ENCODE measurements around the gene SPTAN1.

Gene SPTAN1

DNA sequence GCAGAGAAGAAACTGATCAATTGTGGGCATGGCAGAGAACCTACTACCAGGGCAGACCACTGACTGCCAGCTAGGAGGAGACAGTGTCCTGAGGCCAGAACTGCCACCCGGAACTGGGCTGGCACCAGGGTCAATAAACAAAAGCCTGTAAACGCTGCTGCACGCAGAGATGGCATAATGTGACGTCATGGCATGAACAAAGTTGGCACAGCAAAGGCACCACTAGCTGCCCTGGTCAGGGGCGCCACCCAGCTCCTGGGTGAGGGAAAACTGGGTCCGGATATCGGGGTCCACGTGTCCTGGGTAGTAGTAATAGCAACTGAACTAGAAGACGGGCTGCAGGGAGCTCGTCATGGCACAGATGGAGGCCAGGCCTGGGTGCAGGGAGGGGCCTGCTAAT, 72.2 kb downstream of the SPTAN1 start:
- in situ Hi-C loops (cut with HindIII; ENCODE audit: low sequenced_read_pairs) = loop anchor here (5.0 to 10.0 kb wide), 2 partner anchors 42 to 70 kb away; no protein-coding TSS in a partner anchor

DNA sequence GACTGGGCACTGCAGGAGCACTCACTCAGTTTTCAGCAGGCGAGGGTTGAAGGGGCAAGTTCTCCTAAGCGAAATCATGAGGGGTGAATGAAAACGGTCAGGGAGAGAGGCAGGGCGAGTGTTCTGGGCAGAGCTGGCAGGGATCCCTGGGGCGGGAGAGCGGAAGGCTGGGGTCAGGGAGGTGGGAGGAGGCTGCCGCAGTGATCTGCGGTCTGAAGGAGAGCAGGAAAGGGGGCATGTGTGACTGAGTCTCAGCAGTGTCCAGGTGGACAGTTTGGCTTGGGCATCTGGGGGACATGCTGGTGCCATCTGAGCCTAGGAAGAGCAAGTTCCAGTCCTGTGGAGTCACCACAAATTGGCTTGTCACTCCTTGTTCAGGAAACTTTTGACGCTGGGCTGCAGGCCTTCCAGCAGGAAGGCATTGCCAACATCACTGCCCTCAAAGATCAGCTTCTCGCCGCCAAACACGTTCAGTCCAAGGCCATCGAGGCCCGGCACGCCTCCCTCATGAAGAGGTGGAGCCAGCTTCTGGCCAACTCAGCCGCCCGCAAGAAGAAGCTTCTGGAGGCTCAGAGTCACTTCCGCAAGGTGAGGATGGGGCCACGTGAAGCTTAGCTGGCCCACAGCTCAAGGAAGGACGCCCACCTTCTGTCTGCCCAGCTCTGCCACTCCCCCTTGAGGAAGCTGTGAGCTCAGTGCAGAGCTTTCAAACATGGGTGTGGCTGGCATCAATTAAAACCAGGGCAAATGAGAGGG, 73.2 kb downstream of the SPTAN1 start:
- no peak for TF ChIP-seq CTCF (IDR thresholded peaks at IDR 0.05; ENCODE audit: low read depth, low read length, missing control alignments)
- in situ Hi-C loops (cut with HindIII; ENCODE audit: low sequenced_read_pairs) = loop anchor here (10.0 kb wide), 1 partner anchor 69 kb away; no protein-coding TSS in a partner anchor
- no peak for DNase-seq (ENCODE audit: low read depth)
- no peak overlapping the region for H3K4me3 ChIP-seq (ENCODE audit: low read depth, low read length)

More for the DNA sequence above, 72.2 kb downstream of the SPTAN1 start:
- DNase-seq (ENCODE audit: low read depth) = no peak
- H3K4me3 ChIP-seq (ENCODE audit: low read depth, low read length) = no peak overlapping the region
- TF ChIP-seq CTCF (IDR thresholded peaks at IDR 0.05; ENCODE audit: low read depth, low read length, missing control alignments) = no peak

DNA sequence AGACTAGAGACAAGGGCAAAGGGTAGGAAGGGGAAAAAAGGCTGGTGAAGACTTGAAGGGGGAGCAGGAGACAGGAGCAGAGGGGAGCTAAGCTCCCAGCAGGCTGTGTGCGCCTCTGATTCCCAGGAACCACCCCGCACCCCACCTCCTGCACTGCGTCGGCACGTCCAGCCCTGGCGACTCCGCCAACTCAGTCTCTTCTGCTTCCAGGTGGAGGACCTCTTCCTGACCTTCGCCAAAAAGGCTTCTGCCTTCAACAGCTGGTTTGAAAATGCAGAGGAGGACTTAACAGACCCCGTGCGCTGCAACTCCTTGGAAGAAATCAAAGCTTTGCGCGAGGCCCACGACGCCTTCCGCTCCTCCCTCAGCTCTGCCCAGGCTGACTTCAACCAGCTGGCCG, 73.8 kb downstream of the SPTAN1 start:
- TF ChIP-seq CTCF (IDR thresholded peaks at IDR 0.05; ENCODE audit: low read depth, low read length, missing control alignments) = no peak
- no peak overlapping the region for H3K4me3 ChIP-seq (ENCODE audit: low read depth, low read length)
- in situ Hi-C loops (cut with HindIII; ENCODE audit: low sequenced_read_pairs) = loop anchor here (10.0 kb wide), 1 partner anchor 69 kb away; no protein-coding TSS in a partner anchor
- no peak for DNase-seq (ENCODE audit: low read depth)

- H3K4me3 ChIP-seq (ENCODE audit: low read depth, low read length) = no peak overlapping the region
- no peak for TF ChIP-seq CTCF (IDR thresholded peaks at IDR 0.05; ENCODE audit: low read depth, low read length, missing control alignments)
- DNase-seq (ENCODE audit: low read depth) = no peak
- in situ Hi-C loops (cut with HindIII; ENCODE audit: low sequenced_read_pairs) = loop anchor here (10.0 kb wide), 1 partner anchor 68 kb away; no protein-coding TSS in a partner anchor
These were observed 74.8 kb downstream of the SPTAN1 start for GRCh38 chr9:128627127-128627715.

DNA sequence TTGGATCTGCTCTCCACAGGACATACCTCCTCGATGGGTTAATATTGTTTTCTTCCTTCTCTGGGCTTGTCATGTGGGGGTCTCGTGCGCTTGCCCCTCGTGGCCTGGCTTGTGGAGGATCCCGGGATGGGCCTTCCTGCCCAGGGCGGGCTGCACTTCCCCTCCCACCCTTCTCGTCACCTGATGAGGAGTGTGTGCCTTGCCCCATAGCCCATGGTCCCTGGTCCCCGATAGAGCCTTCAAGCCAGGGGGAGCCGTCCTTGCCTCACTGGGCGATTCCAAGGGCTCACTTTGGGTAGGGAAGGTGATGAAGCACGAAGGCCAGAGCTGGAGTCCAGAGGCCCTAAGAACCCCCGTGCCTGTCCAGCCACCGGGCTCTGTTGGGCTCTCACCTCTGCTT, 75.5 kb downstream of the SPTAN1 start:
- in situ Hi-C loops (cut with HindIII; ENCODE audit: low sequenced_read_pairs) = loop anchor here (10.0 kb wide), 1 partner anchor 67 kb away; no protein-coding TSS in a partner anchor
- no peak overlapping the region for H3K4me3 ChIP-seq (ENCODE audit: low read depth, low read length)
- TF ChIP-seq CTCF (IDR thresholded peaks at IDR 0.05; ENCODE audit: low read depth, low read length, missing control alignments) = no peak
- no peak for DNase-seq (ENCODE audit: low read depth)

DNA sequence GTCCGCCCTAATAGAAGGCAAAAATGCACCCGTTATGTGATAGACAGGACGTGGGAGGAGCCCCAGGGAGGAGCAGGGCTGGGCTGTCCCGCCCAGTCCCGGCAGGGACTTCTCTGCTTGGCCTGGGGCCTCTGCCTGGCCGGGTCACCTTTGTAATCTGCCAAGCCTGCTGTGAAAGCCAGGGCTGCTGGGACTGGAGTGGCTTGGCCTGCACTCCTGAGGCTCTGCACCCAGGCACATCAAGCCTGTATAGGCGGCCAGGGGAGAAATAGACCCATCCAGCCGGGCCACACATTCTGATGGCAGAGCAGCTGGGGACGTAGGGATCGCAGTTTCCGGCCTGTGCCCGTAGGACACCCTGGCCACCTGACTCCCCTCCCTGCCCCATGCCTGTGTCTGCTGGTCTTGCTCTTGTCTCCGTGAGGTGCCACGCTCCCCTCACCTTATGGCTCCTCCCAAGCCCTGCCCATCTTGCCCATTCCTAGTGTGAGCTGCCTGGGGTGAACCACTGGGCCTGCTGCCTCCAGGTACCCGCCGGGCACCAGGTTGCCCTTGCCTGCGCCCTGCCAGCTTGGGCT, 76.2 kb downstream of the SPTAN1 start:
- DNase-seq (ENCODE audit: low read depth) = no peak
- no peak overlapping the region for H3K4me3 ChIP-seq (ENCODE audit: low read depth, low read length)
- in situ Hi-C loops (cut with HindIII; ENCODE audit: low sequenced_read_pairs) = loop anchor here (10.0 kb wide), 1 partner anchor 66 kb away; no protein-coding TSS in a partner anchor
- no peak for TF ChIP-seq CTCF (IDR thresholded peaks at IDR 0.05; ENCODE audit: low read depth, low read length, missing control alignments)
